CD4-positive, alpha-beta T cell treated with Interleukin-6 at 100 ng/mL for 8 hours (primary cell): ENCODE results near the gene DDR1.
A peak's percentile ranks its signal among the peaks of the same experiment; 100 is the strongest.
"Not testable (repeated sequence)": the region's sequence is repeated elsewhere in the genome, so short reads cannot be mapped to it uniquely, and the experiment has no call there.

Experiments
- DNase-seq: peaks from one replicate; pipeline ENCODE4 v3.0.0-alpha.2; 2020; ENCODE audit warnings: mixed read lengths, low spot score

The DDR1 gene

GRCh38 chr6:30854285-30855040, 29.9 kb upstream of the DDR1 start:
- DNase-seq, result no peak

- no peak for DNase-seq
Observed at GRCh38 chr6:30855429-30856075, 28.8 kb upstream of the DDR1 start.

GRCh38 chr6:30857112-30857511, 27.2 kb upstream of the DDR1 start:
- DNase-seq, result no peak

- DNase-seq, result no peak
Observed at GRCh38 chr6:30857549-30857948, 26.8 kb upstream of the DDR1 start.

GRCh38 chr6:30859726-30860125, 24.6 kb upstream of the DDR1 start:
- not testable (repeated sequence) for DNase-seq

GRCh38 chr6:30861257-30862048, 22.9 kb upstream of the DDR1 start:
- DNase-seq, result no peak

GRCh38 chr6:30862156-30862875, 22.0 kb upstream of the DDR1 start:
- DNase-seq, result no peak

- DNase-seq, result no peak
Observed at GRCh38 chr6:30864325-30864724, 20.0 kb upstream of the DDR1 start.

GRCh38 chr6:30869241-30869749, 15.0 kb upstream of the DDR1 start:
- not testable (repeated sequence) for DNase-seq

GRCh38 chr6:30870546-30870945, 13.8 kb upstream of the DDR1 start:
- DNase-seq, result no peak

GRCh38 chr6:30871592-30872183, 12.6 kb upstream of the DDR1 start:
- DNase-seq, result no peak

GRCh38 chr6:30873137-30873640, 11.1 kb upstream of the DDR1 start:
- no peak for DNase-seq

GRCh38 chr6:30873795-30874194, 10.5 kb upstream of the DDR1 start:
- not testable (repeated sequence) for DNase-seq

GRCh38 chr6:30875244-30876038, 8.9 kb upstream of the DDR1 start:
- no peak for DNase-seq

- no peak for DNase-seq
Observed at GRCh38 chr6:30876039-30876730, 8.1 kb upstream of the DDR1 start.

GRCh38 chr6:30877419-30878262, 6.7 kb upstream of the DDR1 start:
- peak; percentile 74 for DNase-seq

GRCh38 chr6:30879684-30880427, 4.5 kb upstream of the DDR1 start:
- DNase-seq, result no peak

GRCh38 chr6:30880698-30881252, 3.5 kb upstream of the DDR1 start:
- no peak for DNase-seq
